VCaP (cell line): ENCODE data around the gene ALOX12.
"Not testable (repeated sequence)": the region's sequence is repeated elsewhere in the genome, so short reads cannot be mapped to it uniquely, and the experiment has no call there.

ENCODE experiments used
- H3K27ac ChIP-seq: fragments of 450-650 bp; 2 replicates; pipeline ENCODE4 v1.5.1; 2017
- CTCF ChIP-seq: fragments of 450-650 bp; conservative IDR thresholded peaks from 2 replicates; pipeline ENCODE4 v1.5.1; 2017; ENCODE audit warnings: mild to moderate bottlenecking, moderate library complexity

Gene ALOX12

GRCh38 chr17:7045492-7046126 is 49.8 kb downstream of the ALOX12 start:
- TF ChIP-seq CTCF: peak; percentile 68
- peak overlapping the region; percentile 96 for H3K27ac ChIP-seq

GRCh38 chr17:7046127-7046724 is 50.4 kb downstream of the ALOX12 start:
- peak overlapping the region; percentile 96 for H3K27ac ChIP-seq
- TF ChIP-seq CTCF: peak; percentile 11

DNA sequence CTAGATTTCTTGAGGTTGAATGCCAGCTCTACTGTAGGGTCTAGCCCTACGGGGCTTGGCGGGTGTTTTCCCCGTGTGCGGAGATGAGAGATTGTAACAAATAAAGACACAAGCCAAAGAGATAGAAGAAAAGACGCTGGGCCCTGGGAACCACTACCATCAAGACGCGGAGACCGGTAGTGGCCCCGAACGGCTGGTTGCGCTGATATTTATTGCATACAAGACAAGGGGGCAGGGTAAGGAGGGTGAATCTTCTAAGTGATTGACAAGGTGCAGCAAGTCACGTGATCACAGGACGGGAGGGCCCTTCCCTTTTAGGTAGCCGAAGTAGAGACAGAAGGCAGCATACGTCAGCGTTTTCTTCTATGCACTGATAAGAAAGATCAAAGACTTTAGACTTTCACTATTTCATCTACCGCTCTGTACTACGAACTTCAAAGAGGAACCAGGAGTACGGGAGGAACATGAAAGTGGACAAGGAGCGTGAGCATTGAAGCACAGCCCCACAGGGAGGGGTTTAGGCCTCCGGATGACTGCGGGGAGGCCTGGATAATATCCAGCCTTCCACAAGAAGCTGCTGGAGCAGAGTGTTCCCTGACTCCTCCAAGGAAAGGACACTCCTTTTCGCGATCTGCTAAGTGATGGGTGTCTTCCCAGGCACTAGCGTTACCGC is 51.0 kb downstream of the ALOX12 start:
- peak overlapping the region; percentile 96 for H3K27ac ChIP-seq

DNA sequence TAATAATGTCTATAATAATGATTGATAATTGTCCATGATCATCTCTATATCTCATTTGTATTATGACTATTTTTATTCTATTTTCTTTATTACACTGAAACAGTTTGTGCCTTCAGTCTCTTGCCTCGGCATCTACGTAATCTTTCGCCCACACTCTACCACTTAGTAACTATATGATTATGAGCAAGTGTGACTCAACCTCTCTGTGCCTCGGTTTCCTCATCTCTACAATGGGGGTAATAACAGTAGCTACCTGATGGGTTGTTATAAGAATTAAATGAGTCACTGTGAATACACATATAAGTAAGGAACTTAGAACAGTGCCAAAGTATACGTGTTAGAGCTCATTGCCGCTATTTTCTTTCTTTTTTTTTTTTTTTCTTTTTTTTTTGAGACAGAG is 51.7 kb downstream of the ALOX12 start:
- TF ChIP-seq CTCF: no peak
- H3K27ac ChIP-seq: peak overlapping the region; percentile 96

GRCh38 chr17:7048968-7049367 is 53.1 kb downstream of the ALOX12 start:
- no peak for TF ChIP-seq CTCF
- H3K27ac ChIP-seq: no peak overlapping the region

DNA sequence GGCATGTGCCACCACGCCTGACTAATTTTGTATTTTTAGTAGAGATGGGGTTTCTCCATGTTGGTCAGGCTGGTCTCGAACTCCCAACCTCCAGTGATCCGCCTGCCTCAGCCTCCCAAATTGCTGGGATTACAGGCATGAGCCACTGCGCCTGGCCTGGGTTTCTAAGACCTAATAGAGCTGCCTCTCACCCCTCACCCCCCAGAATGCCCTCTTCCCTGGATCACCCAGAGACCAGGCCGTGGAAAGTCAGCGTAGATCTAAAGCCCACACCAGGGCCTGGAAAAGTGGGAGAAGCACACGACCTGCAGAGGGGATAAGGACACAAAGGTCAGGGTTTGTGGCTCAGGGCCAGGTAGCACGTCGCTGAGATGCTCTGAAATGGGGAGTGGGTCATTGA is 54.7 kb downstream of the ALOX12 start:
- not testable (repeated sequence) for H3K27ac ChIP-seq

DNA sequence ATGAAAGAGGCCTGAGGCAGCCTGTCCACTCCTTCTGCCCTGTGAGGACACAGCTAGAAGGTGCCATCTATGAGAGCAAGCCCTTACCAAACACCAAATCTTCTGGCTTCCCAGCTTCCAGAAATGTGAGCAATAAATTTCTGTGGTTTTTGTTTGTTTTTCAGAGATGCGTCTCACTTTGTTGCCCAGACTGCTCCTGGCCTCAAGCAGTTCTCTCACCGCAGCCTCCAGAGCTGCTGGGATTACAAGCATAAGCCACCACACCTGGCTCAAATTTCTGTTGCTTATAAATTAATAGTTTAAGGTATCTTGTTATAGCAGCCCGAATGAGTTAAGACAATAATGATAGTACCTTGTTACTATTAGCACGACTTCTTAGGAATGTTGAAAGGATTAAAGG is 60.5 kb downstream of the ALOX12 start:
- no peak for TF ChIP-seq CTCF
- no peak overlapping the region for H3K27ac ChIP-seq

GRCh38 chr17:7058831-7059447 is 63.1 kb downstream of the ALOX12 start:
- no peak overlapping the region for H3K27ac ChIP-seq
- TF ChIP-seq CTCF: no peak
